GM18858 (cell line): ENCODE results near the gene FRYL.

Source experiments
- ATAC-seq: cut with Tn5 transposase; IDR thresholded peaks from one replicate; pipeline ENCODE4 v1.9.1; 2021; ENCODE audit not compliant: unreplicated experiment

Gene FRYL

GRCh38 chr4:48499551-48500066 lies 280.5 kb downstream of the FRYL start:
- ATAC-seq: peak; percentile 77

GRCh38 chr4:48498895-48499294 lies 281.2 kb downstream of the FRYL start:
- ATAC-seq: no peak

- no peak for ATAC-seq
Measured at GRCh38 chr4:48495941-48496340, 284.1 kb downstream of the FRYL start.

GRCh38 chr4:48493452-48494100 lies 286.5 kb downstream of the FRYL start:
- ATAC-seq: no peak

- ATAC-seq: no peak
Measured at GRCh38 chr4:48491514-48492176, 288.4 kb downstream of the FRYL start.

- no peak for ATAC-seq
Measured at GRCh38 chr4:48490680-48491513, 289.2 kb downstream of the FRYL start.

GRCh38 chr4:48490012-48490679 lies 289.9 kb downstream of the FRYL start, which contains the start of gene ZAR1:
Gene ZAR1, plus strand, starts transcription at chr4:48490252. Its CDS starts 40 bp downstream, at chr4:48490292.
- no peak for ATAC-seq

- no peak for ATAC-seq
Measured at GRCh38 chr4:48489683-48490011, 290.4 kb downstream of the FRYL start.

GRCh38 chr4:48484494-48485168 lies 295.4 kb downstream of the FRYL start:
- no peak for ATAC-seq

- no peak for ATAC-seq
Measured at GRCh38 chr4:48483777-48484493, 296.1 kb downstream of the FRYL start.

- ATAC-seq: no peak
Measured at GRCh38 chr4:48483006-48483776, 296.9 kb downstream of the FRYL start, which contains the start of gene SLC10A4. Gene SLC10A4, plus strand, starts transcription at chr4:48483343. Its CDS starts 219 bp downstream, at chr4:48483562.

GRCh38 chr4:48481581-48481980 lies 298.5 kb downstream of the FRYL start:
- no peak for ATAC-seq

GRCh38 chr4:48478273-48478672 lies 301.8 kb downstream of the FRYL start:
- ATAC-seq: no peak

GRCh38 chr4:48475770-48476169 lies 304.3 kb downstream of the FRYL start:
- no peak for ATAC-seq

- no peak for ATAC-seq
Measured at GRCh38 chr4:48472794-48473193, 307.3 kb downstream of the FRYL start.

- ATAC-seq: no peak
Measured at GRCh38 chr4:48470570-48470969, 309.5 kb downstream of the FRYL start.

GRCh38 chr4:48470137-48470536 lies 309.9 kb downstream of the FRYL start:
- ATAC-seq: no peak

- no peak for ATAC-seq
Measured at GRCh38 chr4:48467891-48468290, 312.2 kb downstream of the FRYL start.

GRCh38 chr4:48467442-48467841 lies 312.6 kb downstream of the FRYL start:
- ATAC-seq: no peak
